WTC11 (cell line): ENCODE results near the gene GNG13.

Experiments
- CTCF ChIP-seq: fragments of 200-600 bp; IDR thresholded peaks from 2 replicates; pipeline ENCODE4 v1.8.0; 2022; ENCODE audit warnings: antibody characterized with exemption
- SP1 ChIP-seq: sonication (generic); formaldehyde crosslinking; conservative IDR thresholded peaks from 2 replicates; pipeline ENCODE4 v1.8.1; 2022; ENCODE audit warnings: missing genetic modification reagents

- no peak for TF ChIP-seq SP1 (CRISPR knock-in tag)
- no peak for TF ChIP-seq CTCF
Observed at GRCh38 chr16:793414-793813, 7.1 kb downstream of the GNG13 start.
